HG03108 (cell line): ENCODE data around the gene TMPRSS4.

Experiments
- ATAC-seq: cut with Tn5 transposase; IDR thresholded peaks from one replicate; pipeline ENCODE4 v1.9.1; 2021; ENCODE audit warnings: moderate library complexity; ENCODE audit not compliant: unreplicated experiment

The TMPRSS4 gene

GRCh38 chr11:118151431-118151830 is 74.6 kb downstream of the TMPRSS4 start:
- ATAC-seq = no peak

GRCh38 chr11:118152020-118152551 is 75.2 kb downstream of the TMPRSS4 start:
- no peak for ATAC-seq

DNA sequence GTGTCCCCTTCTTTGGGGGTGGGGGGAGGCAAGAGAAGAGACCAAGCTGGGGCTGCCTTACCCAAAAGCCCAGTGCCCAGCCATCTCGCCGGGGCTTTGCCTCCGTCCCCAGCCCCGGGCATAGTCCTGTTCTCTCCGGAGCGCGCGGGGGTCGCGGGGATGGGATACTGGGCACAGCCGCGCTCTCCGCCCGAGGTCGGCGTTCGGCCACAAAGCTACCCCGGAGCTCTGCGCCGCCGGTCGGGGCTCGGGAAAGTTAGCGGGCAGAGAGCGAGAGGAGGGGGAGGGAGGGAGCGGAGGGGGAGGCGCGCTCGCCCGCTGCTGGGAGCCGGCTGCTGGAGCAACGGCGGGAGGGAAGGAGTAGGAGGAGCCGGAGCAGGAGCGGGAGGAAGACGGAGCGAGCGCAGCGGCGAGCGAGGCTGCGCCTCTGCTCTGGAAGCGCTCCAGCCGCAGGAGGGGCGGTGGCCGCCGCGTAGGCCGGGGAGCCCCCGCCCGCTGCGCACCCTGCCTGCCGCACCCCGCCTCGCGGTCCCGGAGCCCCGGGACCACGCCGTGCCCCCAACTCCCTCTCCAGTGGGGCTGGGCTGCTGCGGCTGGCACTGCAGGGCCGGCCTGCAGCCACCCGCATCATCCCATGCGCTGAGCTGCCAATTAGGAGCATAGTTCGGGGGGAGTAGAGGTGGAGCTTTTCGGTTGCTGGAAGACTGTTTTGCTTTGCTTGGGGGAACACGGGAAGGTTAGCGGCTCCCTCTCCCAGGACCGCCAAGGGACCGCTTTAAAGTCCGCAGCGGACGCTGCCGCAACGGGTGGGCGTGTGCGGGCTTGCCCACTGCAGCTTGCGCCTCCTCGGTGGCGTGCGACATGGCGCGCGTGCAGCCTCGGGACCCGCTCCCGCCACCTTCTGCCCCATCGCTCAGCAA is 75.9 kb downstream of the TMPRSS4 start, which contains the start of gene SCN4B:
Gene SCN4B (minus strand): TSS at position 272 of the 920 bp plus-strand sequence. CDS start 150 bp downstream, at position 122.
- no peak for ATAC-seq

DNA sequence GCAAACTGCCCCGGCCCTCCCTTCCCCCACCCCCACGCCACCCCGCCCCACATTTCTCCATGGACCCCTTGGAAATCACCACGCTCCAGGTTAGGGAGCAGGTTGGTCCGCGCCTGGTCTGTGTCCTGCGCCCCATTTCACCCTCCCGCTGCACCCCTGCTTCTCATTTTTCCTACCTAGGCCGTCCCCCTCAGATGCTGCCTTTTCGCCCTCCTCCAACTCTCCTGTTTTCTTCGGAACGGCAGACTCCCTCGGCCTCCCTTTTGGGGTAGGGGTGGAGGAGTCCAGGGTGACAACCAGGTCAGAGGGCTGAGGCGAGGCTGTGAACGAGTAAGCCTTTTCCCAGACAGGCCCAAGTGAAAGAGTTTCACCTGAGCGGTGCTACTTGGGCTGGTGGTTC is 76.6 kb downstream of the TMPRSS4 start:
- ATAC-seq = no peak

GRCh38 chr11:118153976-118154375 is 77.1 kb downstream of the TMPRSS4 start:
- no peak for ATAC-seq

DNA sequence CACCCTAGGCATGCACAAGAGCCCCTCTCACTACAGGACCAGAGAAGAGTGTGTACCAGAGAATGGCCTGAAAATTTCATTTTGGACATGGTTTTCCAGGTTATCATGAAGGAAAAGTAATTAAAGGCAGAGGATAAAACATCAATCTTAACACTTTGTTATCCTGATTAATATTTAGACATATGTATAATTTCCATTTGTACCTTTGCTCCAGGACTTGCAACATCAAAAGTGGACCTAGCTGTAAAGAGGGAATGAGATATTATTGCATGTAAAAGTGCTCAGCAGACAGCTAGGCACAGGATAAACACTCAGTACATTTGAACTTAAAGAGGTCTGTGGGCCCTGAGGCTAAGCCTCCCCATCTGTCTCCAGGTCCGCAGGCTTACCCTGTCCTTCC is 77.8 kb downstream of the TMPRSS4 start:
- no peak for ATAC-seq

- ATAC-seq = no peak
Observed at GRCh38 chr11:118155776-118156530, 79.1 kb downstream of the TMPRSS4 start.

DNA sequence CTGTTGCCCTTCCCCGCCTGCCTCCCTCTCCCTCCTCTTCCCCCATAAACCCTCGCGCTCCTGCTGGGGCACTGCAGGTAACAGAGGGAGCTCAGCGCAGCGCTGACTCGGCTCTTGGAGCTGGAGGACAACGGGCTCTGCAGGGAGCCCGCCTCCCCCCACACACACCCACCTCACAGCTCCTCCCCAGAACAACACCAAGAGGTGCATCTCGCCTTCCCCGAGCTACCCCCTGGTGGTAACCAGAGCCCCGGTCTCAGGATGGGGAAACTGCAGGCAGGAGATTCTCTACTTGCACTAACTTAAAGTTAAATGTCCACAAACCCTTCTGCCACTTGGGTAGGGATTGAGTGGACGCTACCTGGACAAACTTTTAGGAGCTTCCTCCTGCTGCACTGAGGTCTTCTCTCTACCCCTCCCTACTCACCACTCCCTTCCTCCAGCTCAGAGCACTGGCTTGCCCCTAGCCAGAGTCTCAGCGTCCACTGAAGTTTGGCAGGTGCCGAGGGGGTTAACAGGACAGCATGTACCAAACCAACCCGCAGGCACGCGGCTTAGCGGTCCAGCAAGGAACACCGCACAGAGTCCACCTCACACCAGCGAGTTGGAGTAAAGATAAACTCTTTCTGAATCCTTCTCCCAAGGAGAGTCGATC is 79.8 kb downstream of the TMPRSS4 start:
- no peak for ATAC-seq

GRCh38 chr11:118157186-118157895 is 80.5 kb downstream of the TMPRSS4 start:
- ATAC-seq = no peak

DNA sequence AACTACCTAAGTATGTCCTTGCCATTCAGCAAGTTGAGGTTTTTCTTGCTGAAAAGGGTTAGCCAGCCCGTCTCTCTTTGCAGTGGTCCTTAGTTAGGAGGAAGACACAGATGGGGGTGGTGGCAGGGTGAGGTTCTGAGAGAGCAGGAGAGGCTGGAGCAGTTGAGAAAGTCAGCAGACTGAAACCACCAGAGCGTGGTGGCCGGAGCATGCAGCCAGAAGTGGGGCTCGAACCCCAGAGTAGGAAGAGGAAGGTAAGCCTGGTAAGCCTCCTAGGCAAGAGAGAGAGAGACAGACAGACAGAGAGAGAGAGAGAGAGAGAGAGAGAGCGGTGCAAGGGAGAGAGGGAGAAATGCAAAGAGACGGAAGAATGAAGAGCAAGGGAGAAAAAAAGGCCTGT is 84.9 kb downstream of the TMPRSS4 start:
- no peak for ATAC-seq

DNA sequence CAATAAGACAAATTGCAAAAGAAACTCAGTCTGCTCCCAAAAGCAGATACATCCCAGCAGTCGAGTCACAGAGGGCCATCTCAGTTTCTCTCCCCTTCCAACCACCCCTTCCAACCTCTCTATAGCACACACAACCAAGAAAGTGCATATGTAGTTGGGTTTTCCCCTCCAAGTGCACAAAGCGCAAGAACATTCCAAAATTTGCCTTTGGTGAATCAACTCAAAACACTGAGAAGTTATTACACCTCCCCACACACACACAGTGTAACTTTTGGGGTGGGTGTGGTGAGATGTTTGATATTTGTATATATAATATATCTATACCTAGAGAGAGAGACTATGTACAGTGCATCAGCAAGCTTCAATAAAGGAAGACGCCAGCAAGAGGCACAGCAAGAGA is 86.0 kb downstream of the TMPRSS4 start:
- ATAC-seq = no peak

GRCh38 chr11:118163494-118163893 is 86.6 kb downstream of the TMPRSS4 start:
- ATAC-seq = no peak

DNA sequence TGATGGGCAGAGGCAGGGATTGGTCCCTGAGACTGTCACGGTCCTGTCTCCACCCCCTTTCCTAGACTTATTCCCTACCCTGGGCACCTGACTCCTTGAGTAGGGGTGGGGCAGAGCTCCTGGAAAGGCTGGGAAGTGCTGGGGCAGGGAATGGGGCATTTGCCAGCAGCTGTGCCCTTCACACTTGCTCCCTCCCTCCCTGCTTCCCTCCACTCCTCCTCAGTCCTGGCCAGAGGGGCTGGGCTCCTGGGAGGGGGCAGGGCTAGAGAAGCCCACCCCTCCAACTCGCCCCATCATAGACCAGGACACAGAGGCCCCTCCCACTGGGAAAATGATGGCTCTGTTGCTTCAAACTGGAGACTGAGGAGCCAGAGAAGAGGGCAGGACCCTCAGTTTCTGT is 88.0 kb downstream of the TMPRSS4 start:
- no peak for ATAC-seq

DNA sequence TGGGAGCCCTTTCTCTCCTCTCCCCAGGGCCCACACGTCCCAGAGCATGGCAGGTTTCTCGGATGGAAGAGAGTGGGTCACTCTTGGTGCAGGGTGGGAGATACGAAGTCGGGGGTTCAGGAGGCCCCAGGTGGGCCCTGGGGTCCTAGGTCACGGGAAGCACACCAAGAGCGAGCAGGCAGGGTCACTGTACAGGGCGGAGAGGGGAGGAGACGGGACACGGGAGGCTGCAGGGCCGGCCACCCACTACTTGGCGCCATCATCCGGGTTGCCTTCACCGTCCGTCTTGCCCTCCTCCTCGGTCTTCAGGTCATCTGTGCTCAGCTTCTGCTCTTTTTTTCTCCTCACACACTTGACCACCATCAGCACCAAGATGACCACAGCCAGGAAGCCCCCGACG is 89.8 kb downstream of the TMPRSS4 start:
- no peak for ATAC-seq

DNA sequence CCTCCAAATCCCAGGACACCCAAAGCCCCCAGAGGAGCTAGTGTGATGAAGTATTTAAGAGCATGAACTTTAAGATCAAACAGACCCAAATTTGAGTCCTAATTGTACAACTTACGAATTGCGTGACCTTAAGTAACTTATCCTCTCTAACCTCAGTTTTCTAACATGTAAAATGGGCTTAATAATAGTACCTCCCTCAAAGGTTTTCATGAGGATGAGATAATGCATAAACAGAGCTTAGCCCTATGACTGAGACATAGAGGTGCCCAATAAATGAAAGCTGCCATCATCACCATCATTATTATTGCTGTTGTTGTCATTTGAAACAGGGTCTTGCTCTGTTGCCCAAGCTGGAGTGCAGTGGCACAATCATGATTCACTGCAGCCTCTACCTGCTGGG is 90.4 kb downstream of the TMPRSS4 start:
- ATAC-seq = no peak

GRCh38 chr11:118167906-118168305 is 91.0 kb downstream of the TMPRSS4 start:
- no peak for ATAC-seq

GRCh38 chr11:118168316-118168715 is 91.4 kb downstream of the TMPRSS4 start:
- ATAC-seq = no peak

DNA sequence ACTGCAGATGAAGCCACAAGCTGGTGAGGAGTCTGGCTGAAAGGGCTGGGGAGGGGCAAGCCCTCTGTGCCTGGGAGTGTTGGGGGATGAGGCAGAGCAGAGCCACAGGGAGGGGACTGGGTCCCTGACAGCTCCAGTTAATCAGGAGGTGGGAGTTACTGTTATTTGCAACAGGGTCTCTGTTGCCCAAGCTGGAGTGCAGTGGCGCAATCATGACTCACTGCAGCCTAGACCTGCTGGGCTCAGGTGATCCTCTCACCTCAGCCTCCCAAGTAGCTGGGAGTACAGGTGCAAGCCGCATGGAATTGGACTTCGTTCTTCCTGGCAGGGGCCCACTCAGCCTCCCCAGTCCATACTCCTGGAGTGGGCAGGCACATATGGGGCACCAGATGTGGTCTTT is 91.9 kb downstream of the TMPRSS4 start:
- ATAC-seq = no peak

DNA sequence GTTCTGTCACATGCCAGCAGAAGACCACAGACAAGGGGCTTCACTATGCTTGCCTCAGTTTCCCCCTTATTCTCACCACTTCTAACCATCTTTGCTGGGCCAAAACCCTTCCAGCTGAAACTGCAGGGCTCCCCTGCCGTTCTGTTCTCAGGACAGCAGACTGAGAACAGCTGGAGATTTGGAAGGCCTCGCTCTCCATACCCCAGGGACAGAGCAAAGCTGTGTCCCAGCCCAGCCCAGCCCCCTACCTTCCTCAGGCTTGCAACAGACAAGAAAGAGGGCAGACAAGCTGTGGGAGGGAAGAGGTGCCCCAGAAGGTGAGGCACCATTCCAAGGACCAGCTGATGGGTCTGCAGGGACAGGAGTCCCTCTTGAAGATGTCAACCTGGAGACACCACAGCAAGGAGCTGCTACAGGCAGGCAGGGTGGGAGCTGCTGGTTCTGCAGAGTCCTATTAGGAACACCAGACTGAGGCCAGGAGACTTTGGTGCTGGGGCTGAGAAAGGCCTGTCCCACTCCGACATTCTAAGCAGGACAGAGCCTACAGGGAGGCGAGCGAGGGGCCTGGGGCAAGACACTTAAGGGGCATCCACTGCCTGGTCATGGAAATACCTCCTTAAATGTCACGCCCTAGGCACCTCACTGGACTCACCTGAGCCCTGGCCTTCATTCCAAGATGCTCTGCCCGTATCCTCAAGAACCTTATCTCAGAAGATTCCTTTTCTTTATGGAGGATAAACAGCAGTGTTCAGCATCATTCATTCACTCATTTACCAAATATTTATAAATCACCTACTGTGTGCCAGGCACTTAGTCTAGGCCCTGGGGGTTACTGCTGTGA is 92.6 kb downstream of the TMPRSS4 start:
- ATAC-seq = no peak

DNA sequence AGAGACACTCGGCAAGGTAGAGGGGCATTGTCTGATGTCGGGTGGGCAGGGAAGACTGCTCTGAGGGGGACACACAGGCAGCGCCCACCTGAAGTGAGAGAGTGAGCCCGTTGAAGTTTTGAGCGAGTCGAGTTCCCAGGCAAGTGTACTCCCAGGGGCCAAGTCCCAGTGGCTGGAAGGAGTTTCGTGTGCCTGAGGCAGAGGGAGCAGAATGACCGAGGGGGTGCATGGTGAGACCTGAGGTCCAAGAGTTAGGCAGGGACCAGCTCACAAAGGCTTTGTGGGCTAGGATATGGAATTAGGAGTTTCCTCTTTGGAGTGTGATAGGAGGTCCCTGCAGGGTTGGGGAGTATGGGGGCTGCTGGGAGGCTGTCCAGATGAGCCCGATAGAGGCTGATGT is 93.4 kb downstream of the TMPRSS4 start:
- ATAC-seq = no peak
